Measurements from ENCODE around the gene WDR62.

DNA sequence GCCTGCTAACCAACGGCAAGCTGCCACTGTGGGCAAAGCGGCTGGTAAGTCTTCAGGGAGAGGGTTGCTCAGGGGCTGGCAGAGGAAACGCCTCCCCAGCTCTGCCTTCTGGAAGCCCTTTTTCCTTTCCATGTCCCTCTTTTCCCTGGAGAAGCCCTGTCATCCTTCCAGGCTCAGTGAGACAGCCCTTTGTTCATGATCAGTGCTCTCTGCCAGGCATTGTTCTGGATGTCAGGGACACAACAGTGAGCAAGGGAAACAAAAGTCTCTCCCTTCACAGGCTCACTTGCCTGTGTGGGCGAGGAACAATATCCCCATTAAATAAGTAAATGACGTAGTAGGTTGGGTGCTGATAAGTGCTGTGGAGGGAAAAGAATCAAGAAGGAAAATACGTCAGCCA, 42.3 kb downstream of the WDR62 start:
- TF ChIP-seq, protein P1, sequence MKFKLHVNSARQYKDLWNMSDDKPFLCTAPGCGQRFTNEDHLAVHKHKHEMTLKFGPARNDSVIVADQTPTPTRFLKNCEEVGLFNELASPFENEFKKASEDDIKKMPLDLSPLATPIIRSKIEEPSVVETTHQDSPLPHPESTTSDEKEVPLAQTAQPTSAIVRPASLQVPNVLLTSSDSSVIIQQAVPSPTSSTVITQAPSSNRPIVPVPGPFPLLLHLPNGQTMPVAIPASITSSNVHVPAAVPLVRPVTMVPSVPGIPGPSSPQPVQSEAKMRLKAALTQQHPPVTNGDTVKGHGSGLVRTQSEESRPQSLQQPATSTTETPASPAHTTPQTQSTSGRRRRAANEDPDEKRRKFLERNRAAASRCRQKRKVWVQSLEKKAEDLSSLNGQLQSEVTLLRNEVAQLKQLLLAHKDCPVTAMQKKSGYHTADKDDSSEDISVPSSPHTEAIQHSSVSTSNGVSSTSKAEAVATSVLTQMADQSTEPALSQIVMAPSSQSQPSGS (IDR thresholded peaks at IDR 0.05; ENCODE audit: low read length), result no peak
- no peak for TF ChIP-seq EP300 (IDR thresholded peaks at IDR 0.05; ENCODE audit: borderline replicate concordance in 1 of 2, control insufficient read depth in 1 of 2, low read depth in 2 of 2, low read length in 2 of 2)
- no peak for TF ChIP-seq YY1 (IDR thresholded peaks at IDR 0.05; ENCODE audit: low read depth, low read length)
- TF ChIP-seq, protein P2, sequence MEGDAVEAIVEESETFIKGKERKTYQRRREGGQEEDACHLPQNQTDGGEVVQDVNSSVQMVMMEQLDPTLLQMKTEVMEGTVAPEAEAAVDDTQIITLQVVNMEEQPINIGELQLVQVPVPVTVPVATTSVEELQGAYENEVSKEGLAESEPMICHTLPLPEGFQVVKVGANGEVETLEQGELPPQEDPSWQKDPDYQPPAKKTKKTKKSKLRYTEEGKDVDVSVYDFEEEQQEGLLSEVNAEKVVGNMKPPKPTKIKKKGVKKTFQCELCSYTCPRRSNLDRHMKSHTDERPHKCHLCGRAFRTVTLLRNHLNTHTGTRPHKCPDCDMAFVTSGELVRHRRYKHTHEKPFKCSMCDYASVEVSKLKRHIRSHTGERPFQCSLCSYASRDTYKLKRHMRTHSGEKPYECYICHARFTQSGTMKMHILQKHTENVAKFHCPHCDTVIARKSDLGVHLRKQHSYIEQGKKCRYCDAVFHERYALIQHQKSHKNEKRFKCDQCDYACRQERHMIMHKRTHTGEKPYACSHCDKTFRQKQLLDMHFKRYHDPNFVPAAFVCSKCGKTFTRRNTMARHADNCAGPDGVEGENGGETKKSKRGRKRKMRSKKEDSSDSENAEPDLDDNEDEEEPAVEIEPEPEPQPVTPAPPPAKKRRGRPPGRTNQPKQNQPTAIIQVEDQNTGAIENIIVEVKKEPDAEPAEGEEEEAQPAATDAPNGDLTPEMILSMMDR (IDR thresholded peaks at IDR 0.05 in 2 of 3, conservative IDR thresholded peaks at IDR 0.05 in 1 of 3; ENCODE audit: control insufficient read depth in 2 of 3, extremely low read depth in 1 of 3, insufficient read depth in 1 of 3, low read depth in 3 of 3, low read length in 3 of 3), result no peak
- TF ChIP-seq HDAC2 (IDR thresholded peaks at IDR 0.05), result no peak
- TF ChIP-seq CHD2 (IDR thresholded peaks at IDR 0.05; ENCODE audit: borderline replicate concordance, low read depth, low read length), result no peak
- TF ChIP-seq JUNB (IDR thresholded peaks at IDR 0.05), result no peak
- TF ChIP-seq STAT1 (conservative IDR thresholded peaks at IDR 0.05), result no peak
- TF ChIP-seq BHLHE40 (IDR thresholded peaks at IDR 0.05; ENCODE audit: borderline replicate concordance in 1 of 2, low read depth in 2 of 2, low read length in 1 of 2), result no peak
- TF ChIP-seq TCF3 (IDR thresholded peaks at IDR 0.05; ENCODE audit: borderline replicate concordance, insufficient read depth, low read depth, low read length), result no peak
- TF ChIP-seq CEBPB (IDR thresholded peaks at IDR 0.05; ENCODE audit: borderline replicate concordance in 1 of 2, low read depth in 2 of 2, low read length in 2 of 2), result no peak
- TF ChIP-seq, protein P3, sequence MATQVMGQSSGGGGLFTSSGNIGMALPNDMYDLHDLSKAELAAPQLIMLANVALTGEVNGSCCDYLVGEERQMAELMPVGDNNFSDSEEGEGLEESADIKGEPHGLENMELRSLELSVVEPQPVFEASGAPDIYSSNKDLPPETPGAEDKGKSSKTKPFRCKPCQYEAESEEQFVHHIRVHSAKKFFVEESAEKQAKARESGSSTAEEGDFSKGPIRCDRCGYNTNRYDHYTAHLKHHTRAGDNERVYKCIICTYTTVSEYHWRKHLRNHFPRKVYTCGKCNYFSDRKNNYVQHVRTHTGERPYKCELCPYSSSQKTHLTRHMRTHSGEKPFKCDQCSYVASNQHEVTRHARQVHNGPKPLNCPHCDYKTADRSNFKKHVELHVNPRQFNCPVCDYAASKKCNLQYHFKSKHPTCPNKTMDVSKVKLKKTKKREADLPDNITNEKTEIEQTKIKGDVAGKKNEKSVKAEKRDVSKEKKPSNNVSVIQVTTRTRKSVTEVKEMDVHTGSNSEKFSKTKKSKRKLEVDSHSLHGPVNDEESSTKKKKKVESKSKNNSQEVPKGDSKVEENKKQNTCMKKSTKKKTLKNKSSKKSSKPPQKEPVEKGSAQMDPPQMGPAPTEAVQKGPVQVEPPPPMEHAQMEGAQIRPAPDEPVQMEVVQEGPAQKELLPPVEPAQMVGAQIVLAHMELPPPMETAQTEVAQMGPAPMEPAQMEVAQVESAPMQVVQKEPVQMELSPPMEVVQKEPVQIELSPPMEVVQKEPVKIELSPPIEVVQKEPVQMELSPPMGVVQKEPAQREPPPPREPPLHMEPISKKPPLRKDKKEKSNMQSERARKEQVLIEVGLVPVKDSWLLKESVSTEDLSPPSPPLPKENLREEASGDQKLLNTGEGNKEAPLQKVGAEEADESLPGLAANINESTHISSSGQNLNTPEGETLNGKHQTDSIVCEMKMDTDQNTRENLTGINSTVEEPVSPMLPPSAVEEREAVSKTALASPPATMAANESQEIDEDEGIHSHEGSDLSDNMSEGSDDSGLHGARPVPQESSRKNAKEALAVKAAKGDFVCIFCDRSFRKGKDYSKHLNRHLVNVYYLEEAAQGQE (IDR thresholded peaks at IDR 0.05; ENCODE audit: low read depth, low read length), result no peak
